LNCaP clone FGC (cell line): ENCODE results near the gene VDR.

Experiments
- DNase-seq: peaks from one replicate; pipeline ENCODE4 v3.0.0-alpha.2; 2011; ENCODE audit warnings: low read depth
- H3K4me3 ChIP-seq: 2 replicates; pipeline ENCODE4 v1.5.1; 2011; ENCODE audit warnings: mild to moderate bottlenecking, low read depth, low read length, control low read depth
- CTCF ChIP-seq: IDR thresholded peaks from 2 replicates; pipeline ENCODE4 v1.5.1; 2012; ENCODE audit warnings: mild to moderate bottlenecking; ENCODE audit not compliant: control insufficient read depth, insufficient read depth; ENCODE audit errors: extremely low read depth

VDR gene

GRCh38 chr12:47930634-47931033, 25.8 kb upstream of the VDR start:
- no peak for DNase-seq
- no peak overlapping the region for H3K4me3 ChIP-seq
- no peak for TF ChIP-seq CTCF

GRCh38 chr12:47927346-47927745, 22.6 kb upstream of the VDR start:
- no peak for DNase-seq
- H3K4me3 ChIP-seq = no peak overlapping the region
- no peak for TF ChIP-seq CTCF

GRCh38 chr12:47921907-47922306, 17.1 kb upstream of the VDR start:
- no peak for TF ChIP-seq CTCF
- no peak for DNase-seq
- no peak overlapping the region for H3K4me3 ChIP-seq

GRCh38 chr12:47920913-47921312, 16.1 kb upstream of the VDR start:
- DNase-seq = no peak
- H3K4me3 ChIP-seq = no peak overlapping the region

GRCh38 chr12:47913081-47913480, 8.3 kb upstream of the VDR start:
- DNase-seq = no peak
- TF ChIP-seq CTCF = no peak
- no peak overlapping the region for H3K4me3 ChIP-seq

More at GRCh38 chr12:47920913-47921312, 16.1 kb upstream of the VDR start:
- no peak for TF ChIP-seq CTCF

- no peak for DNase-seq
- no peak overlapping the region for H3K4me3 ChIP-seq
- TF ChIP-seq CTCF = no peak
Measured at GRCh38 chr12:47912556-47912955, 7.8 kb upstream of the VDR start.

- TF ChIP-seq CTCF = no peak
Measured at GRCh38 chr12:47910981-47911380, 6.2 kb upstream of the VDR start.

More at GRCh38 chr12:47910981-47911380, 6.2 kb upstream of the VDR start:
- no peak for DNase-seq
- no peak overlapping the region for H3K4me3 ChIP-seq
